NCI-H446 treated with DMSO at 0.1 percent for 48 hours (cell line): ENCODE data around the gene CCDC12.

ENCODE experiments used
- DNase-seq: peaks from one replicate; lab custom pipeline; 2025; lab: John Stamatoyannopoulos, UW

Gene CCDC12

DNA sequence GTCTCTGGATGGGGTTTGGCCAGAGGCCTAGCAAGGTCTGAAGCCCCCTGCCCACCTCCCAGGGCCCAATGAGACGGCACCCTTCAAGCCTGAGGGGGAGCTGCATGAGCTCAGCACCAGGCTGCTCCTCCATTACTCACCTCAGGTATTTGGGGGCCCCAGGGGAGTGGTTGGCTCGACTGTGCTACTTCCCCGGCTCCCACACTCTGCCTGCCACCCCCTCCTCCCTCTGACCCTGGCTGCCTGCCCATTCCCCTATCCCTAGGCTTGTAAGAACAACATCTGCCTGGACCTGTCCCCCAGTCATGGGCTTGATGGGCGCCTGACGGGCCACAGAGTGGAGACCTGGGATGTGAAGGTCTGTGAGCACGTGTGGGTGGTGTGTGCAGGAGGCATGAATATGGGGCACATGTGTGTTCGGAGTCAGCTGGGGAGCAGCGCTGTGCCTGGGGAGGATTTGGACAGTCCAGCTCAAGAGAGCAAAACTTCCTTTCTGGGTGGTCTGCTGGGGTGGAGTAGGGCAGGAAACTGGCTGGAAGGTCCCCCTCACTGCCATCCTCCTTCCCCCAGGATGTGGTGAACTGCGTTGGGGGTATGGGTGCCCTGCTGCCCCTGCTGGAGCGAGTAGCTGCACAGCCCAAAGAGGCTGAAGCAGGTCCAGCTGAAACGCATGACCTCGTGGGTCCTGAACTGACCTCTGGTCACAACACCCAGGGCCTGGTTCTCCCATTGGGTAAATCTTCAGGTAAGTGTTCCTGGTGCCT lies 20.3 kb upstream of the CCDC12 start:
- DNase-seq: no peak

DNA sequence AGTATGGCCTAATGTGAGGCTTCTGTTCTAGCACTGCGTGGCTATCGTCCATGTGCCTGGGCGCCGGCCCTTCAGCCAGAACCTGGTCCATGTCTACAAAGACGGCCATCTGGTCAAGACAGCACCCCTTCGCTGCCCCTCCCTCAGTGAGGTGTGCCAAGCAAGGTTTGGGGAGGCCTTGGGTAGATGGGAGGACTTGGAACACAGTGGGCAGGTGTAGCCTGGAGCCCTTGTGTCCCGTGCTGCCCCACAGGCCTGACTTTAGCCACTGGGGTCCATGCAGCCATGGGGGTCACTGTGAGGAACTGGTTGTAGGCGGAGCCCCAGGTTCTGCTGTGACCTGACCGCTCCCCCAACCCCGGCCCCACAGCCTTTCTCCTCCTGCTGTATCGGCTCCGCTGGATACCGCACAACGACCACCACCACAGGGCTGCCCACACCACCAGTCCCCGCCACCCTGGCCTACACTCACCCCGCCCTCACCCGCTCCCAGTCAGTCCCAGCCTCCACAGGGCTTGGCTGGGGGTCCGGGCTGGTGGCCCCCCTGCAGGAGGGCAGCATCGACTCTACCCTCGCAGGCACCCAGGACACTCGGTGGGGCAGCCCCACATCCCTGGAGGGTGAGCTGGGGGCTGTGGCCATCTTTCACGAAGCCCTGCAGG lies 19.5 kb upstream of the CCDC12 start:
- no peak for DNase-seq

DNA sequence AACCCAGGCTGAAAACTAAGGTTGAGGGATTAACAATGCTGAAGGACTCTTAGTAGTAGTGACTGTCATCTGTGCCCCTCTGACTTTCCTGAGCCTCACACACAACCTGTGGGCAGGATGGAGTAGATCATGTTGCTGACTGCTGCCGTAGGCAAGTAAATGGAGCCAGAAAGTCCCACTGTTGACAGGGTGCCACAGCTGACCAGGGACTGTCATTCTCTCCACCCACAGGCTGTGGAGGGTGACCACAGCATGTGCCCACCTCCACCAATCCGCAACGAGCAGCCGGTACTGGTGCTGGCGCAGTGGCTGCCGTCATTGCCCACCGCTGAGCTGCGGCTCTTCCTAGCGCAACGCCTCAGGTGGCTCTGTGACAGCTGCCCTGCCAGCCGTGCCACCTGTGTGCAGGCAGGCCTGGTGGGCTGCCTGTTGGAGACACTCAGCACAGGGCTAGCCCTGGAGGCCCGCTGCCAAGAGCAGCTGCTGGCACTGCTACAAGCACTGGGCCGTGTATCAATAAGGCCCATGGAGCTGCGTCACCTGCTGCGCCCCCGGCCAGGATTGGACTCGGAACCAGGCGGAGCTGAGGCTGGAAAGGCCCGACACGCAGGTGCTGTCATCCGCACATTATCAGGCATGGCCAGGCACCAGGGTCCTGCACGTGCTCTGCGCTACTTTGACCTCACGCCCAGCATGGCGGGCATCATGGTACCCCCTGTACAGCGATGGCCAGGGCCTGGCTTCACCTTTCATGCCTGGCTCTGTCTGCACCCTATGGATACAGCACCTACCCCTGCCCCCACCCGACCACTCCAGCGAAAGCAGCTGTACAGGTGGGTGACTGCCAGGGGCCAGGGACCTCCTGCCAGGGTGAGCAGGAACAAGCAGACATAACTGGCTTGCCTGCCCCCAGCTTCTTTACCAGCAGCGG lies 18.5 kb upstream of the CCDC12 start:
- no peak for DNase-seq

DNA sequence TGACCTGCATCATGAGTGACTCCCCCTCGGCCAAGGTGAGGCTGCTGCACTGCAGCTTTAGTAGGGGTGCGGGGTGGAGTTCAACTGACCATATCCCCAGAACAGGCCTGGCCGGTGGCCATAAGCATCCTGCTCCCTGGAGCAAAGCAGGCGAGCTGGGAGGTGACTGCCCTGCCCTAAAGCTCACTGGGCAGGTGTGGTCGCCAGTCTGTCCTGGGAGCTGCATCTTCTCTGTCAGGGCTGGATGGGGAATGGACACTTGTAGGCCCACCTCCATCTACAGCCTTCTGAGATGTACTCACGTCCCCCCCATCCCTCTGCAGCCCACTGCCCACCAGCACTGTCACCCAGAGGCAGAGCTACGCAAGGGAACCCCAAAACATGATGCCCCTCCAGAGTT lies 17.4 kb upstream of the CCDC12 start:
- no peak for DNase-seq

DNA sequence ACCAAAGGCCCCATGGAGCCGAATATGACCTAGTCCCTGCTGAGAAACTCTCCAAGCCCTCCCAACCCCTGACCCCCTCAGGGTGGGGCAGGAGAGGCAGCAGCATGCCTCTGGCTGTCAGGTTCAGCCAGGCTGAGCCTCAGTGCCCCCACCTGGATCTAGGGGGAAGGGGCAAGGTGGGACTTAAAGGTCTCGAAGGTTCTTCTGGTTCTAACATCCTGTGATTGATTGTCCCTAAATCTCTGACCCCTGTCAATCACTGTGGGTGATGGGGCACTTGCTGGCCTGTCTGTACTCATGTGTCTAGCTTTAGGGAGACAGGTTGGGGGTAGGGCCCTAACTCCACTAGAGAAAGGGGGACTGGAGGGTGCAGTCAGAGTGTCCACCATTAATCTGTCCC lies 16.7 kb upstream of the CCDC12 start:
- no peak for DNase-seq

DNA sequence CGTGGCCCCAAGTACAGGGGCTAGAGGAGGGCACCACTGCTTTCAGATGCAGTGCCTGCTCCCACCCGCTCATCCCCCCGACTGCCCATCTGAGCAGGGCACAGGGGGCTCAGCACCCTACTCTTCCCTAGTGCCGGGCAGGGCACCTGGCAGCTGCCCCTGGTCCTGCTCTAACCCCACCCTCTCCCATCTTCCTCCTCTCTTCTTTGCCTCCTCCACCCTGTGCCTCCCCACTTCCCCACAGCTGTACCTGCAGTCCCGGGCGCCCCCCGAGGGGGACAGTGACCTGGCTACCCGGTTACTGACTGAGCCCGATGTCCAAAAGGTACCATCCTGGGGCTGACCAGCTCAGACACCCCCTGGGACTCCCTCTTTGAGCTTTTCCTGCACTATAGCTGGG lies 15.7 kb upstream of the CCDC12 start:
- DNase-seq: no peak

DNA sequence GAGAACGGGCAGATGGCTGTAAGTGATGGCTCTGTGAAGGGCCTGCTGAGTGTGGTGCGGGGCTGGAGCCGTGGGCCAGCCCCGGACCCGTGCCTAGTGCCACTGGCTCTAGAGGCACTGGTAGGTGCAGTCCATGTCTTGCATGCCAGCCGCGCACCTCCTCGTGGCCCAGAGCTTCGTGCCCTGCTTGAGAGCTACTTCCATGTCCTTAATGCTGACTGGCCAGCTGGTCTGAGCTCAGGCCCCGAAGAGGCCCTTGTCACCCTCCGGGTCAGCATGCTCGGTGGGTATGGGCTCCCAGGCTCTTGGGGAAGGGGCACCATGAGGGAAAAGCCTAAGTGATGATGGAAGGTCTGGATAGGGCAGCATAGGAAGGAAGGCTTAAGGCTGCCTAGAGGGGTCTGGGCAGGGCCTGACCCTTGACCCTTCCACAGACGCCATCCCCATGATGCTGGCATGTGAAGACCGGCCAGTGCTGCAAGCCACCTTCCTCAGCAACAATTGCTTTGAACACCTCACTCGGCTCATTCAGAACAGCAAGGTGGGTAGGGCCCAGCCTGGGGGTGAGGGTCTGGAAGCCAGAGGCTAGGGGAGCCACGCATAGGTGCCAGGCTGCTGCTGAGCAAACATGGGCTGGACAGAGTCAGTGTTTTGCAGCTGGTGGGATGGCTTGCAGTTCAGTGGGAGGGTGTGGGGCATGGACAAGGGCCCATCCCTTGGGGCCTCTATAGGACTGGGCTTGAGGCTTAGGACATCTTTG lies 15.0 kb upstream of the CCDC12 start:
- no peak for DNase-seq

DNA sequence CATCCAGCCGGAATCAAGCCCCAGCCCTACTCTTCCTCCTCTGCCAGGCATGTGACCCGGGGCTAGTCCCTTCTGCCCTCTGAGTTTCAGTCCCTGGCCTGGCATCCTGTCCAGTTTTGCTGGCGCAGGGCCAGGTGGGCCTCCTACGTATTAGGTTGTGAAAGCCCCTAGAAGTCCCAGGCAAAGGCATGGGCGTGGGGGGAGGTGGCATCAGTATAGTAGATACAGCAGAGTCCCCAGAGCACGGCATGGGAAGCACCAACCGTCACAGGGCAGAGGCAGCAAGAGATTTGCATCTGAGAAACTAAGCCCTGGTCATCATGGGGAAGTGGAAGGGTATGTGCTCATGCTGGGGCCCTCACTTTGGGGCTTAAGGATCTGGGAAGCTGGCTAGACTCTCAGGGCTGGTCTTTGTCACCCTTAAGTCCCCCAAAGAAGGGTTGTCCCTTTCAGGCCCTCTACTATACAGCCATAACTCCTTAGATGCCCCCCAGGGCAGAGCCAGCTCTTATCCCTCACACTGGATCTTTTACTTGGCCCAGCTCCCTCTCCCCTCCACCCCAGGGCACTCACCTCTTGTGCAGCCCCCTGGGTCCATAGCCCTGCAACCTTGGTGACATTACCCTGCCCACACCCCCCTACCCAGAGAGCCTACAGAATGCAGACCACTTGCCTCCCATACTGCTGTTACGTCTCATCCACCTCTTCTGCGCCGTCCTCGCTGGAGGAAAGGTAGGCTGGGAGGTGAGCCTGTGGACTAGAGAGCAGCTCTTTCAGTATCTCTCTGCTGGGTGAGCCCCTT lies 14.2 kb upstream of the CCDC12 start:
- no peak for DNase-seq

DNA sequence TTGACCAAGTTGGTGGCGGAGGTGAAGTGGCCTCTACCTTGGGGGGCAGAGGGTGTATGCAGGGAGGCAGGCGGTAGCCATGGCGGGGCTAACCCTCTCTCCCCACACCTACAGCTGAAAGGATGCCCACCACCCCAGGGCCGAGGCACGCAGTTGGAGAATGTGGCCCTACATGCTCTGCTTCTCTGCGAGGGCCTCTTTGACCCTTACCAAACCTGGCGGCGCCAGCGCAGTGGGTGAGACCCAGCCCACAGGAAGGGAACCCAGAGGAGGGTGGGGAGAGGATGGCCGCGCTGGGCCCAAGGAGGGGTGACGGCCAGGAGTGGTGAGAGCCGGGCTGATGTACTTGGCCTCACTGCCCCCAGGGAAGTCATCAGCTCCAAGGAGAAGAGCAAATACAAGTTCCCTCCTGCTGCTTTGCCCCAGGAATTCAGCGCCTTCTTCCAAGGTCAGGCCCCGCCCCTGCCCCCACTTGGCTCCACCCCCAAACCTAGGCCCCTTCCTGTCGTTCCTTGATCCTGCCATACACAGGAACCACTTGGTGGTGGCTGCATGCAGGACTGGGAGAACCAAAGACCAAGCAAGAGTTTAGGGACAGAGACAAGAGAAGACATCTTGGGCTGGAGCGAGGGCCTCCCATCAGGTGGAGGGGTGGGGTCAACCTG lies 12.7 kb upstream of the CCDC12 start:
- DNase-seq: no peak

DNA sequence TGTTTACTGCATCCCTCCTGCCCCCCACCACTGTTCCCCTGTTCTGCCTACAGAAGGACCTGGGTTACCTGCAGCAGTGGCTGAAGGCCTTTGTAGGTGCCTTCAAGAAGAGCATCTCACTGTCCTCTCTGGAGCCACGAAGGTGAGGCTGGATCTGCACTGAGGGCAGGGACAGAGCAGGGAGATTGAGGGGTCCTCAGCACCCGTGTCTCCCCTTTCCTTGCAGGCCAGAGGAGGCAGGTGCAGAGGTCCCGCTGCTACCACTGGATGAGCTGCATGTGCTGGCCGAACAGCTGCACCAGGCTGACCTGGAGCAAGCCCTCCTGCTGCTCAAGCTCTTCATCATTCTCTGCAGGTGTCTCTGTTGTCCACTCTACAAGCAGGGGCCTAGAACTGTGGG lies 12.1 kb upstream of the CCDC12 start:
- no peak for DNase-seq

DNA sequence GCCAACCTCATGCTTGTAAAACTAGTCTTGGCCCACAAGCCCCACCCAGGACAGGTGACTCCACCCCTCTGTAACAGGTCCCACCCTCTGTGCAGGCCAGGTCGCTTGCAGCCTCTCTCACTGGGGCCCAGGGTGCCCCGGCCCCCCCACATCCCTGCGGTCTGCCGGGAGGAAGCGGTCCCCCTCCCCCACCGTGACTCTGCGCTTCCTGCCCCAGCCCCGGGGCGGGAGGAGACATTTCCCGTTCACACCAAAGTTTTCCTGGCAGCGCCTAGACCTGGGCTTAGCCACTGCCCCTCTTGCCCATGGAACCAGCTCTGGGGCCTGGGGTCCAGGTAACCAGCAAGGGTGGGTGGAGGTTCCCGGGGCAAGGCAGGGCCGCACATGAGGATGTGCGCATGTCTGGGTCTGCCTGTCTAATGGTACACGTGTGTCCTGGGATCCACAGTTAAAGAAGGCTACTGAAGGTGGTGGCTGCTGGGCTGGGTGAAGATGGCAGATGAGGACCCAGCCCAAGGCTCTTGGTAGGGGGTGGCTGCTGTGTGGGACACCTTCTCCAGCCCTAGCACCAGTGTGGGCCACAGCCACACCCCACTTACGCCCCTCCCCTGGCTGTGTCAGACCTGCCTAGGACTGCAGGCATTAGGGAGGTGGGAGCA lies 11.3 kb upstream of the CCDC12 start:
- DNase-seq: no peak

DNA sequence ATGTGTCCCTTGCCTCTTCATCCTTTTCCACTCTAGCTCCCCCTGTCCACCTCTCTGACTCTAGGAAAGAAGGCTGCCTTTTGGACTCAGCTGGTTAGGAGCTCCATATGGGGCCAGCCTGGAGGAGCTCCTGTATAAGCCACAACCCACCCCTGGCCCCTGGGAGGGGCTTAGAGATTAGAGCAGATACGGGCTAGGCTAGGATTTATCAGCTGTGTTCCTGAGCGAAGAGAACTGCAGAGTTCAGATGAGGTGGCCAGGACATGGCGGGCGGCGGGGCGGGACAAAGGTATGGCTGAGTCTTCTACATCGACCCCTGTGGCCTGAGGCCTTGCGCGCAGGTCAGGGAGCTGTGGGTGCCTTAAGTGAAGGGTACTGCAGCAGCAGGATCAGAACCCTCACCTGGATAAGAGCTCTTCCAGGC lies 10.8 kb upstream of the CCDC12 start:
- DNase-seq: no peak

DNA sequence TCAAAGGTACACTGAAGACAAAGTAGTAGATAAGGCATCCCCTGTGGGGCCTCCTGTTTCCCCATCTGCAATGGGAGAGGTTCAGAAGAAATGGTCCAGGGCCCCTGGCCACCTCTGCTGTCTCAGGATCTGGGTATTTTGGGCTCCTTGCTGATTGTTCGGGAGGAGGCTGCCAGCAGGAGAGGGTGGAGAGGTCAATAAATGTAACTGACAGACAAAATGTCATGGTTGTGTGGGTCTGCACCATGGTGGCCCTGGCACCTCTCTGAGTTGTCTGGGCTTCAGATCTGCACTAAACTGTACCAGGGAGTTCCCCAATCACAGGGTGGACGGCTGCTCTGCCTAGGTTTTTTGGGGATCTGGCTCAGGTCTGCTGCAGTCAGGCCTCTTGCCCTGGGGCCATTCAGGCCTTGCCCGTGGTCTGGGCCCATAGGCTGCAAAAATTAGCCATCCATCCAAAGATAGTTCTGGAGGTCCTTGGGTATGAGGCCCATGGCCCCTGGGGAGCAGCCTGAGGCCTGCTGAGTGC lies 10.3 kb upstream of the CCDC12 start:
- no peak for DNase-seq

DNA sequence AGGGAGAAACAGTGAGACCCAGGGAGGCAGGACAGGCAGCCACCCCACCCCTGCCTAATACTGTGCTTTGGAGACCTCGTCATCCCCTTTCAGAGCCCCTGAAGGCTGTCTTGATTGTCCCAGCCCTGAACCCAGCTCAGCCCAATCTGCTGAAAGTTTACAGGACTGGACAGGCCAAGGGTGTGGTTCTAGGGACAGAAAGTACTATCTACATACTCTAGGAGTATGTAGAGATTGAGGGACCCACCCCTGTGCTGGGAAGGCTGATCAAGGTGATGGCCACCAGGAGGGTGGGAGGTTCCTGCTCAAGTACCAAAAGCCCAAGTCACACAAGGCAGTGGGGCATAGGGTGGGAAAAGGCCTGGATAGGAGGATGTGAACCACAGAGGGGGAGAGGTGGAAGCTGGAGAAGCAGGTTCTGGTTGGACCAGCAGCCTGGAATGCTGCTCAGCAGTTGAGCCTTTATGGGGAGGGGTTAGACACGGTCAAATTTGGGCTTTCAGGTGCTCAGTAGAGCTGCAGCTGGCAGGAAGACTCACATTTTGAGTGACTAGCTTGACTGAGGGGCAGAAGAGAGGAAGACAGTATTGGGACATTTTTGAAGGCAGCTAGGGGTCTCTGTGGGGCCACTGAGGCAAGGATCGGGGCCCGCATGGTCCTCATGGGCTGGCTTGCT lies 9.6 kb upstream of the CCDC12 start:
- no peak for DNase-seq

DNA sequence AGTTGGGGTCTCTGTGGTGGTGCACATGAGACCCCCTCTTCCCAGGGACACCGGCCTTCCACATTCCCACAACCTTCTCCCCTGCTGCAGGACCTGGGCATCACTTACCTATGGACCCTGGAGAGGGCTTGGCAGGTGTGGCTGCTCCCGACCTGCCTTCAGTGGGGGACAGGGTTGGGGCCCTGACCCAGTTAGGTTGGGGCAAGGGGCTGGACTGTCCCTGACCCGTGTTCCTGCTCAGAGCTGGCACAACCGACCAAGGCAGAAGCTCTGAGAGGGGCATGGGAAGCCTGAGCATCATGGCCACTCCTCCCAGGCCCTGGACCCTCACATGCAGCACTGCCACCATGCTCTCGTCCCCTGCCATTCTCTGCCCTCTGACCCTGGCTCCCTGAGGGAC lies 9.0 kb upstream of the CCDC12 start:
- no peak for DNase-seq

DNA sequence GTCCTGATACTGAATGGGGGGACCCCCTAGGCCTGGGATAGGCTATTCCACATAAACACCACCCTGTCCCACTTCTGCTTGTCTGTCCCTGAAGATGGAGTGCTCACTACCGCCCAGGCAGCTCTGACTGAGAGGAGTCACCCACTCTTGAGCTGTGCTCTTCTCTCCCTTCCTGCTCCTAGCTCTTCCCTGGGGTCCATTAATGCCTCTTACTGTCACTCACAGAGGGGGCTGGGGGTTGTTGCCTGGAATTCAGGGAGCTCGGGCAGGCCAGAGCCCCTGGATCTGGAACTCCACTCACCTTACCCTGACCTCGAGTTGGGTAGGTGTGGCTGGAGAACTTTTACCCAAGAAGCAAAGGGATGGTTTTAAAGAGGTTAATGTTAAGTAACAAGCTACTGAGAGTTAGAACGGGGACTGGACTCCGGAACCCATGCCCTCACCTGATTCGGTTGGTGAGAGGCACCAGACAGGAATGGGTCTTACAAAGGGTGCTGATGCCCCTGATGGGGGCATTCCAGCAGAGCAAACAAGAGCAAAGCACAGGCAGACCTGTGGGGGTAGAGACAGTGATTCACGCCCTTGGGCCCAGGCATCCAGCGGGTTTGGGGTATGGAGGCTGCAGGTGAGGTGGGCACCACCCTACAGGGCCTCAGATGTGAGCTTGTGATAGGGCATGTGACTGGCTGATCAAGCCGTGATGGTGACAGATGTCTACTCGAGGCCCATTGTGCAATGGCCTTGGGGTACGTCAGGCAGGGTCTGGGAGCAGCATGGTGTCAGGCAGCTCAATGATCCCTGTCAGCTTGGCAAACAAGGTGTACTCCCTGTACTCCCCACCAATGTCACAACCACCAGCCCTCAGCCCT lies 8.3 kb upstream of the CCDC12 start:
- DNase-seq: no peak

DNA sequence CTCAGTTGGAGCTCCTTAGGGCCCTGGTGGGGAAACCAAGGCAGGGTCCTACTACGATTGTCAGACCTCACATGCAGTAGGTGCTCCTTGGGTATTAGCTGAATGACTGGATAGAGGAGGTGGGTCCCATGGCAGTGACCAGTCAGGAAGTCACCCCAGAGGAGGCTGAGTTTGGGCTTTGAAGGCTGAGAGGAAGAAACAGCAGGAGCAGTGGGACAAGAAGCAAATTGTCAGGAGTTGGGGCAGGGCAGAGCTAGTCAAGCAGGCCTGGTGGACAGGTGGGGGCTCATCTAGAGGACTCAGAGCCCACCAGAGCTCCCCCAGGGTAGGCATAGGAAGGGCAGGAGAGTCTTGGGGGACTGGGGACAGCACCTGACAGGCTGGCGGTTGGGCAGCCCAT lies 6.0 kb upstream of the CCDC12 start:
- DNase-seq: no peak

DNA sequence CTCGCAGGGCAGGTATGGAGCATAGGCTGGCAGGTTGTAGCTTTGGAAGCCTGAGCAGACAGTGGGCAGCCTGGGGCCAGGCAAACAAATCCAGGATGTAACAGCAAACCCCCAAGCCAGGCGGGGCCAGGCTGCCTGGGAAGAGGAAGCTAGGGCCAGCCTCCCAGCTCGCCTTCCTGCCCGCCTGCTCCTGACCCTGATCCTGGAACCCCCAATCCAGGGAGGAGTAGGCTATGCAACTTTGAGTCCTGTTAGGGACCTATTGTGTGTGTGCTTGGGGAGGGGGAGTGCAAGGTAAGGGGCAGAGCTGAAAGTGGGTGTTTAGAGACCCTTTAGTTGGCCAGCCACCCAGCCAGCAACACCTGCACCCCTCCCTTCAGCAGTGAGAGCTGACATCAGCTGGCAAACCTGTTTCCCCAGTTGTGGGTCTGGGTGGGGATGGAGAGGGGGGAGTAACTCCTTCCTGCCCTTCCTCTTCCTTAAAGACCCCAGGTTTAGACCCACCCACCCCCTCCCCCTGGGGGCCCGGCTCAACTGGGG lies 5.5 kb upstream of the CCDC12 start:
- no peak for DNase-seq
